DMS79 (cell line): Measurements from ENCODE around the gene LRRK1.

Source experiments
- DNase-seq: peaks from one replicate; lab custom pipeline; 2025; lab: John Stamatoyannopoulos, UW

The LRRK1 gene

DNA sequence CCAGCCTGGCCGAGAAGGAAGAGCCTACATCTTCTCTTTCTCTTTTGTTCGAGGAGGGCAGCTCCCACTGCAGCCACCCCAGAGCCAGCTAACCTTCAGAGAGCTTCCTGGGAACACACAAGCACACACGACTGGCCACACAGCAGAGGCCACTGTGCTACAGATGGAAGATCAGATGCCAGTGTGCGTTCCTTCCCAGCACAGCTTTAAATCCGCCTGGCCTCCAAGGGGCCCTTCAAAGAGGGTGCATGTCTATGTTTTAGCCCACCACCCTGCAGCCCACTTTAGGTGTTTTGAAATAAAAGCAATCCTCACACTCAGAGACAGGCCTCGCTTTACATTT, 27.2 kb upstream of the LRRK1 start:
- DNase-seq, result no peak

DNA sequence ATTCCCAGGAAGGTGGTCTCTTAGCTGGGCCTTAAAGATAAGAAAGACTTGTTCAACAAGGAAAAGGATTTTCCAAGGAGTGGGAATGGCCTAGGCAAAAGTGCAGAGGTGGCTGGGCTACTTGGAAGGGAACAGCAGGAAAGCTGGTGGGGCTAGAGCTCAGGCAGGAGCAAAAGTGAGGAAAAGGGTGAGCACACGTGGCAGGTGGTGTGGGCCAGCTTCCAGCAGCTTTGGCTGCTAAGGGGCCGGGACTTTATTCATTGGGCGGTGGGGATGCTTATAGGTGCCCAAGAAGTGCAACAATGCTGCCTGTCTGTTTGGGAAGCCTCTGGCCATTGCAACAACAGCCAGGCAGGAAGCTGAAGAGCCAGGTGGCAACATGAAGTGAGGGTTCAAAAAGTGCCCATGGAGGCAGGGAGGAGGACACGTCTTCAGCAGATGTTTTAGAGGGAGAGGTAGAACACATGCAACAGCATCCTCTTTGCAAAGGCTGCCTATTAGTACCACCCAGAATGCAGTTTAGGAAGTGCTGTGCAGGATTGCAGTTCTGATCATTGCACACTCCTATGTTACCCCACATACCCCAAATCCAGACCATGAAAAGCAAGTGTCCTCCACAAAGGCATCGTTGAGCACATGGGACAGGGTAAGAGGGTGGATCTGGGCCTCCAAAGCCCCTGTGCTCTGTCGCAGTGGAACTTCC, 25.7 kb upstream of the LRRK1 start:
- DNase-seq, result no peak

GRCh38 chr15:100893964-100894295, 25.2 kb upstream of the LRRK1 start:
- DNase-seq, result no peak

- DNase-seq, result no peak
Observed at GRCh38 chr15:100895721-100896120, 23.4 kb upstream of the LRRK1 start.

GRCh38 chr15:100897221-100898151, 21.7 kb upstream of the LRRK1 start:
- DNase-seq, result no peak

- no peak for DNase-seq
Observed at GRCh38 chr15:100898152-100898490, 21.0 kb upstream of the LRRK1 start.

GRCh38 chr15:100898661-100899462, 20.3 kb upstream of the LRRK1 start:
- no peak for DNase-seq

GRCh38 chr15:100899601-100900000, 19.6 kb upstream of the LRRK1 start:
- DNase-seq, result no peak

DNA sequence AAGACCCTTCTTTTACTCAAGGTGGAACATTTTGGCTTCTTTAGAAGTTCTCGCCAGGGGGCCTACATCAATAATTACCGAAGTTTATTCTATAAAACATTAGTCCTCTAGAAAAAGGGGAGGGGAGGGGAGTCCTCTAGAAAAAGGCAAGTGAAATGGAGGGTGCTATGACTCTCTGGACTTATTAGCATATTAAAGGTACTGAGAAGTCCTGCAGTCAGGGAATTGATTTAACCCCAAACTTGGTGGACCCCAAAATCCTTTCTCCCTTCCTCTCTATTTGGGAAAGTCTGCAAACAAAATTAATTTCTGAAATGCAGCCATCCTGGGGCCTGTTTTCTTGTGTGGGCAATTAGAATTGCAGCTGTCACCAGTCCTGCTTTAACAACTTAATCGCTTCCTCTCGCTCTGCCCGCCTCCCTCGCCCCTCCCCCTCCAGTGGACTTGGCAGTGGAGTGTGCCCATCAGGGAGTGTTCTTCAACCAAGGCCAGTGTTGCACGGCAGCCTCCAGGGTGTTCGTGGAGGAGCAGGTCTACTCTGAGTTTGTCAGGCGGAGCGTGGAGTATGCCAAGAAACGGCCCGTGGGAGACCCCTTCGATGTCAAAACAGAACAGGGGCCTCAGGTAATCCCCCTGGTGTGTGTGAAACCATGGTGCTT, 18.9 kb upstream of the LRRK1 start:
- no peak for DNase-seq

GRCh38 chr15:100900795-100901169, 18.4 kb upstream of the LRRK1 start:
- DNase-seq, result no peak

- DNase-seq, result no peak
Observed at GRCh38 chr15:100901296-100901695, 17.9 kb upstream of the LRRK1 start.

DNA sequence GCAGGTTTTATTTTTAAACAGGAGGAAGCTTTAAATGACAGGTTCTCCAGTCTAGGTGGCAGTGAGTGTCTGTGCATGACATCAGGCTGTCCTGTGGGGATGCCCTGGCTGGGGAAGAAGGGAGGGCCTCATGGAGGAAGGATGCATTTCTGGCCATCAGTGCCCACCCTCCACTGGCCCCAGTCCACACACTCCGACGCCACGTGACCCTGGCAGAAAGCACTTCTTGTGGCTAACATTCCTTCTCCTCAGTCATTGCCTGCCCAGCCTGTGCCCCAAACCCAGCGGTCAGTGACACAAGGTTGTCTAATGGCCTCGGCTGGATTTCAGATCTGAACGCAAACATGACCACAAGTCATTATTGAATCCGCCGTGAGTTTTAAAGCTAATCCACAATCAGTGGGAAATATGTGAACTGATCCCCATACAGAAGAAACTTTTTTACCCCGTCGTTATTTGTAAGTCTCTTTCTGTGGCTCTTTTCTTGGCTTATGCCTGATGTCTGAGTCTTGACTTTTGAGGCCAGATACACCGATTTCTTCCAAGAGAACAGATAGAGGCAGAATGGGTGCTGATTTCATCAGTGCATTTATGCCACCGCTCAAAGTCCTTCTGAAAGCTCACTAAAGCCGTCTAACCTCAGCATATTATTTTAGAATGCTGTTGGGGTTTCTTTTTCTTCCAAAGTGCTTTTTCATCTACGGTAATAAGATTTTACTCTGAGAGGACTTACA, 17.3 kb upstream of the LRRK1 start:
- no peak for DNase-seq

- DNase-seq, result no peak
Observed at GRCh38 chr15:100902436-100903167, 16.6 kb upstream of the LRRK1 start.

DNA sequence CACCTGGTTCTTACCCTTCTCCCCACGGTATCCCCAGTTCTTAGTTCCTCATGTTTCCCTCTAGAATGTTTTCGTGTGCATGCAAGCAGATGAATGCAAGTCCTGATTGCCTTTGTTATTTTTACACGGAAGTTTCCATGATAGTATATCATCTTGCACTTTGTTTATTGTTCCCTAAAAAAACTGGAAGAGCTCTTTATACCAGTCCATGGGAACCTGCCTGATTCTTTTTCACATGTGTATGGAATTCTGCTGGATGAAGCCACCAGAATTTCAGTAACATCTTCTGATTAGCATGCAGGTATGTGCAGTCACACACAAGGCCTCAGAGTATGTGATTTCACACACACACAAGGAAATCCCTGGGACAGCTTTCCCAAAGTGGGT, 16.0 kb upstream of the LRRK1 start:
- DNase-seq, result no peak

- DNase-seq, result no peak
Observed at GRCh38 chr15:100905850-100906249, 13.3 kb upstream of the LRRK1 start.

GRCh38 chr15:100908466-100908865, 10.7 kb upstream of the LRRK1 start:
- DNase-seq, result no peak

- no peak for DNase-seq
Observed at GRCh38 chr15:100909565-100909964, 9.6 kb upstream of the LRRK1 start.

DNA sequence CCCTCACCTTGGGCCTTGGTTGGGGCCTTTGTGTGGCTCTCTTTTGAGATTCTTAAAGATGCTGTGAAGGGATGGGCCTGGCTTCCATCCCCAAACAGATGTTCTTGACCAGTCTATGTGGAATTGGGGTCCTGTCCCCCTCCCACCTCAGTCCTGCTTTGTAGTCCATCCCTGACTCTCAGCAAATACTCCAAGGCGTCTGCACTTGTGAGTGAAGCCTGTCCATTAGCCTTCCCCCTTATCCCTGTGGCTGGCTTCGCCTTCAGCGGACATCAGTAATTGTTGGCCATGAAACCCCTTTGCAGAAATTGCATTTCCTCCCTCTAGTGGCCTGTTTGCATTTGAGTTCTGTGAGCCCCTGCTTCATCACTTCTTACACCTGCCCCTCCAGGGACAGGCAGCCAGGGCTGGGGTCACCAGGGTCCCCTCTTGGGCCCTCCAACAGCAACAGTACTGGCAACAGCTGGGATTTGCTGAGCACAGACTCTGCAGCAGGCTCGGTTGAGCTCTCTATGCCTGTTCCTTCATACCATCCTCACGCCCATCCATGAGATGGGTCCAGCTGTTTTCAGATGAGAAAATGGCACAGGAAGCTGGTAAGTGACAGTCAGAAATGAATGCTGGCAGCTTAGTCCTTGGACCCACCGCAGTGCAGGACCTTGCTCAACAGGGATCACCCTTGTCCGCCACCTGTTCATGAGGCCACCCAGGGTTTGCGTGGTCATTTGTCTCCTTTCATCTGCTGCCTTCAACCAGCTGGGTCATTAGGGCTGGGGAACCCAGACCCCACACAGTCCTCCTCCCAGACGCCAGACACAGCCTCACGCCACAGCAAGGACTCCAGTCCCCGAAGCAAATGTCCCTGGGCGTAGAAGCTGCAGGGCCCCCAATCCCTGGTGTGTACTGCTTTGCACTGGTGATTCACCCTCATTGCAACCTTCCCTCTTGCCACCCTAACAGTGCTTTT, 8.9 kb upstream of the LRRK1 start:
- DNase-seq, result no peak

DNA sequence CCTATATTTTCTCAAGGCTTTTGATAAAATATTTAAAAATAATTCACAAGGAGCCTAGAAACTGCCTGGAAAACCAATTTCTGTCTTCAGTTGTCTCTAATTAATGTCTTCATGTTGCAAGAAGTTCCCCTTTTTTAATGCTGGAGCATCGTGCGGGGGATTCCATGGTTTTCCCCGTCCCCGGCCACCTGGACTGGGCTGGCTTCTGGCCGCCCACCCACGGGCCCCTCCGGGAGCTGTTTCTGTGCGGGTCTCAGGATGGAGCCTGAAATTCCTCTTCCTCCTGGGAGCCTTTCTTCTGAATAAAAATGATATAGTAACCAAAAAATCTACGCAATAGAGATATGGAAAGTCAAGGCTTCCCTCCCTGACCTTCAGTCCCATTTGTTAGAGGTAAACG, 8.1 kb upstream of the LRRK1 start:
- DNase-seq, result no peak

DNA sequence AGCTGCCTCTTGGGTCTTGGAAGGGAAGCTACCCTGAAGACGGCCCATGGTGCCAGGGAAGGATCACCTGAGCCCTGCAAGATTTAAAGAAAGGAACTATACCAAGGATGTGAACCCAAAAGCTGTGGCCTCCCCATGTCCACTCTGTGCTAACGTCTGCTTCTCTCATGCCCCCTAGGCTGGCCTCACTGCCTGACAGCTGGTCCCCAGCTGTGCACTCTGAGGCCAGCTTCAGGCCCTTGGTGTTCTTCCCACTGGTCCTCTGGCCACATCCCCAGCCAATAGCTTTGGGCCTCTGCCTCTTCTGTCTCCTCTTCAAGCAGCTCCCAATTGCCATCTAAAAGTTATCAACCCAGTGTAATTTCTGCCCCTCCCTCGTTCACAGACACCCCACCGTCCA, 5.2 kb upstream of the LRRK1 start:
- no peak for DNase-seq
